ENCODE data around the gene SMARCA1.

The SMARCA1 gene

DNA sequence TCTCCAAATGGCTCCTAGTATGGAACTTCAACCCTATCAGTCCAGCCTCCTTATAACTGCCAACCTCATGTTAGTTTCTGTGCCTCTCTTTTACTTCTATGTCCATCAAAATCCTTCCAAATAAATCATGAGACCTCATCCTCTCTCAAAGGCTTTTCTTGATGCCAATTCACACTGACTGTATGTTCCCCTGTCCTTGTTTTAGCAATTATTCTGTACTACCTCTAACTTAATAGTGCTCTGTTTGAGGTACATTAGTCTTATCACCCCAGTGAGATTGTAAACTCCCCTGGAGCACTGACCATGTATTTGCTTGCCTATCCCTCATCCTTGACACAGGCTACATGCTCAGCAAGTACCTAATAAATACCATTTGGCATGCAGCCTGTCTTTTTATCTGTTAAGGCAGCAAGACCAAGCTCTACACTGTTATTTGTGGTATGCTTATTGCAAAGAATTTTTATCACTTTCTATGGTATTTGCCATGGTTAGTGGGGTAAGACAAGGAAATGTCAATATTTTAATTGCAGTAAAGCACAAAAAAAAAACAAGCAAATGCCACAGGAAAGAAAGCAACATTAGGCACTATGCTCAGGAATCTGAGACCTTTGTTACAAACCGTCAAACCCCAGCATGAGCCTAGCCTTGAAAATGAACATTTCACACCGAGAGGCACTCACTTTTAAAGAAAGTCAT lies 119.2 kb downstream of the SMARCA1 start:
- Histone ChIP-seq H3K9ac (no peak overlapping the region), H3K79me2 (ENCODE audit: insufficient read depth, low read depth) (no peaks in the 10 kb centered on the region), H3K27me3 (ENCODE audit: insufficient read depth, low read depth) (no peaks in the 10 kb centered on the region), H2AFZ (ENCODE audit: low read depth) (no peak overlapping the region), H3K4me3 (IDR thresholded peaks at IDR 0.05; ENCODE audit: insufficient read depth, low read depth, low read length) (no peak overlapping the region), H3K36me3 (ENCODE audit: insufficient read depth) (no peaks in the 10 kb centered on the region), H3K4me1 (ENCODE audit: low read depth, poor library complexity, severe bottlenecking) (no peaks in the 10 kb centered on the region), H4K20me1 (ENCODE audit: insufficient read depth) (no peaks in the 10 kb centered on the region), H3K4me2 (no peak overlapping the region), H3K27ac (no peak overlapping the region)
- TF ChIP-seq, protein P1, sequence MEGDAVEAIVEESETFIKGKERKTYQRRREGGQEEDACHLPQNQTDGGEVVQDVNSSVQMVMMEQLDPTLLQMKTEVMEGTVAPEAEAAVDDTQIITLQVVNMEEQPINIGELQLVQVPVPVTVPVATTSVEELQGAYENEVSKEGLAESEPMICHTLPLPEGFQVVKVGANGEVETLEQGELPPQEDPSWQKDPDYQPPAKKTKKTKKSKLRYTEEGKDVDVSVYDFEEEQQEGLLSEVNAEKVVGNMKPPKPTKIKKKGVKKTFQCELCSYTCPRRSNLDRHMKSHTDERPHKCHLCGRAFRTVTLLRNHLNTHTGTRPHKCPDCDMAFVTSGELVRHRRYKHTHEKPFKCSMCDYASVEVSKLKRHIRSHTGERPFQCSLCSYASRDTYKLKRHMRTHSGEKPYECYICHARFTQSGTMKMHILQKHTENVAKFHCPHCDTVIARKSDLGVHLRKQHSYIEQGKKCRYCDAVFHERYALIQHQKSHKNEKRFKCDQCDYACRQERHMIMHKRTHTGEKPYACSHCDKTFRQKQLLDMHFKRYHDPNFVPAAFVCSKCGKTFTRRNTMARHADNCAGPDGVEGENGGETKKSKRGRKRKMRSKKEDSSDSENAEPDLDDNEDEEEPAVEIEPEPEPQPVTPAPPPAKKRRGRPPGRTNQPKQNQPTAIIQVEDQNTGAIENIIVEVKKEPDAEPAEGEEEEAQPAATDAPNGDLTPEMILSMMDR (conservative IDR thresholded peaks at IDR 0.05; ENCODE audit: low read depth, low read length): no peak

Data from KMS-11 (cell line).